HG03469 (cell line): ENCODE measurements around the gene XYLT1.
"Not testable (repeated sequence)": the region's sequence is repeated elsewhere in the genome, so short reads cannot be mapped to it uniquely, and the experiment has no call there.

Experiments
- ATAC-seq: cut with Tn5 transposase; IDR thresholded peaks from one replicate; pipeline ENCODE4 v1.9.1; 2021; ENCODE audit warnings: mild to moderate bottlenecking, moderate library complexity, moderate number of reproducible peaks; ENCODE audit not compliant: unreplicated experiment

Gene XYLT1

GRCh38 chr16:17340804-17341203 is 130.0 kb downstream of the XYLT1 start:
- ATAC-seq = no peak

GRCh38 chr16:17339764-17340541 is 130.8 kb downstream of the XYLT1 start:
- ATAC-seq = no peak

GRCh38 chr16:17338244-17338643 is 132.5 kb downstream of the XYLT1 start:
- no peak for ATAC-seq

- ATAC-seq = no peak
These were observed 134.2 kb downstream of the XYLT1 start for GRCh38 chr16:17336530-17336900.

GRCh38 chr16:17335826-17336529 is 134.8 kb downstream of the XYLT1 start:
- no peak for ATAC-seq

GRCh38 chr16:17335406-17335805 is 135.4 kb downstream of the XYLT1 start:
- not testable (repeated sequence) for ATAC-seq

- ATAC-seq = no peak
These were observed 136.7 kb downstream of the XYLT1 start for GRCh38 chr16:17334096-17334495.

GRCh38 chr16:17333229-17333628 is 137.5 kb downstream of the XYLT1 start:
- no peak for ATAC-seq

- no peak for ATAC-seq
These were observed 138.8 kb downstream of the XYLT1 start for GRCh38 chr16:17331991-17332390.

- no peak for ATAC-seq
These were observed 139.6 kb downstream of the XYLT1 start for GRCh38 chr16:17331071-17331607.

GRCh38 chr16:17330044-17330443 is 140.7 kb downstream of the XYLT1 start:
- no peak for ATAC-seq

- no peak for ATAC-seq
These were observed 141.4 kb downstream of the XYLT1 start for GRCh38 chr16:17329391-17329790.

GRCh38 chr16:17328932-17329331 is 141.8 kb downstream of the XYLT1 start:
- ATAC-seq = no peak

GRCh38 chr16:17327664-17328335 is 143.0 kb downstream of the XYLT1 start:
- ATAC-seq = no peak

GRCh38 chr16:17325476-17326143 is 145.2 kb downstream of the XYLT1 start:
- ATAC-seq = no peak

GRCh38 chr16:17324451-17324850 is 146.3 kb downstream of the XYLT1 start:
- no peak for ATAC-seq

- no peak for ATAC-seq
These were observed 147.6 kb downstream of the XYLT1 start for GRCh38 chr16:17323171-17323570.

- ATAC-seq = no peak
These were observed 148.9 kb downstream of the XYLT1 start for GRCh38 chr16:17321824-17322223.

GRCh38 chr16:17320009-17320408 is 150.8 kb downstream of the XYLT1 start:
- no peak for ATAC-seq

- ATAC-seq = no peak
These were observed 152.5 kb downstream of the XYLT1 start for GRCh38 chr16:17318238-17318637.

GRCh38 chr16:17316005-17316404 is 154.8 kb downstream of the XYLT1 start:
- ATAC-seq = no peak
